Upper lobe of left lung (tissue), 6 donors: ENCODE data around the gene RPL9. TPM values are rescaled to one million over a fixed set of nuclear protein-coding genes. Genes with fewer than 3 reads are reported as not detected.

Experiments
- ATAC-seq, 2 donors: fragments of 200-7000 bp; cut with Tn5 transposase; one replicate each; pipeline ENCODE4 v1.9.1; 2022; ENCODE audit warnings: mild to moderate bottlenecking in 2 of 2, moderate library complexity in 2 of 2; ENCODE audit not compliant: low FRiP score in 2 of 2
- DNase-seq, 2 donors: peaks; one replicate each; pipeline ENCODE4 v3.0.0-alpha.2; 2019 to 2020
- H3K27ac ChIP-seq, 4 donors: fragments of 200-600 bp; sonication (generic); one replicate each; pipeline ENCODE4 v1.5.1; 2016 to 2019
- H3K27me3 ChIP-seq, 4 donors: fragments of 200-600 bp; sonication (generic); one replicate each; pipeline ENCODE4 v1.5.1; 2017 to 2019
- H3K36me3 ChIP-seq, 4 donors: fragments of 200-600 bp; sonication (generic); one replicate each; pipeline ENCODE4 v1.5.1; 2016 to 2019
- H3K4me1 ChIP-seq, 4 donors: fragments of 200-600 bp; sonication (generic); one replicate each; pipeline ENCODE4 v1.5.1; 2018 to 2019
- H3K4me3 ChIP-seq, 4 donors: fragments of 200-600 bp; sonication (generic); one replicate each; pipeline ENCODE4 v1.5.1; 2017 to 2019; ENCODE audit warnings: mild to moderate bottlenecking in 2 of 4, moderate library complexity in 1 of 4
- H3K9me3 ChIP-seq, 4 donors: fragments of 200-600 bp; sonication (generic); one replicate each; pipeline ENCODE4 v1.5.1; 2018 to 2019
- CTCF ChIP-seq, 6 experiments: fragments of 450-650 bp in 4 of 6; fragments of 200-600 bp in 2 of 6; sonication (generic) in 2 of 6; IDR thresholded peaks; one replicate each; pipeline ENCODE4 v1.5.1; 2016 to 2019; ENCODE audit warnings: antibody characterized with exemption in 6 of 6
- EP300 ChIP-seq, 4 donors: sonication (generic); formaldehyde crosslinking; IDR thresholded peaks; one replicate each; pipeline ENCODE4 v1.5.1; 2017; ENCODE audit warnings: antibody characterized with exemption in 4 of 4, control low read depth in 2 of 4
- POLR2A ChIP-seq, 4 donors: fragments of 450-650 bp; IDR thresholded peaks; one replicate each; pipeline ENCODE4 v1.5.1; 2016 to 2017; ENCODE audit warnings: antibody characterized with exemption in 4 of 4, mild to moderate bottlenecking in 2 of 4
- POLR2AphosphoS5 ChIP-seq, 2 donors: sonication (generic); formaldehyde crosslinking; IDR thresholded peaks; one replicate each; pipeline ENCODE4 v1.5.1; 2017; ENCODE audit warnings: antibody characterized with exemption in 2 of 2
- WGBS, 2 donors: methylation state at CpG; one replicate each; pipeline ENCODE4 v1.1.5; 2017 to 2018; 5-methylcytosine and 5-hydroxymethylcytosine counted together
- total RNA-seq, 6 donors: library from RNA; depleted of rRNA in 4 of 6; stranded (reverse); fragments of >200 nt in 4 of 6; gene quantifications; one replicate each; pipeline versions ENCODE4 v1.1.0 to v1.2.1, GENCODE V29; 2016 to 2021
- donor health status: DM: no; HTN: no; CAD: no; lungs with moderate emphysema.
- donor health status: DM: no; HTN: yes; CAD: no; lungs with severe emphysema.

Gene RPL9
- total RNA-seq, 6 donors from 2014 or later: 743 to 2,200 (median 1,155) TPM

DNA sequence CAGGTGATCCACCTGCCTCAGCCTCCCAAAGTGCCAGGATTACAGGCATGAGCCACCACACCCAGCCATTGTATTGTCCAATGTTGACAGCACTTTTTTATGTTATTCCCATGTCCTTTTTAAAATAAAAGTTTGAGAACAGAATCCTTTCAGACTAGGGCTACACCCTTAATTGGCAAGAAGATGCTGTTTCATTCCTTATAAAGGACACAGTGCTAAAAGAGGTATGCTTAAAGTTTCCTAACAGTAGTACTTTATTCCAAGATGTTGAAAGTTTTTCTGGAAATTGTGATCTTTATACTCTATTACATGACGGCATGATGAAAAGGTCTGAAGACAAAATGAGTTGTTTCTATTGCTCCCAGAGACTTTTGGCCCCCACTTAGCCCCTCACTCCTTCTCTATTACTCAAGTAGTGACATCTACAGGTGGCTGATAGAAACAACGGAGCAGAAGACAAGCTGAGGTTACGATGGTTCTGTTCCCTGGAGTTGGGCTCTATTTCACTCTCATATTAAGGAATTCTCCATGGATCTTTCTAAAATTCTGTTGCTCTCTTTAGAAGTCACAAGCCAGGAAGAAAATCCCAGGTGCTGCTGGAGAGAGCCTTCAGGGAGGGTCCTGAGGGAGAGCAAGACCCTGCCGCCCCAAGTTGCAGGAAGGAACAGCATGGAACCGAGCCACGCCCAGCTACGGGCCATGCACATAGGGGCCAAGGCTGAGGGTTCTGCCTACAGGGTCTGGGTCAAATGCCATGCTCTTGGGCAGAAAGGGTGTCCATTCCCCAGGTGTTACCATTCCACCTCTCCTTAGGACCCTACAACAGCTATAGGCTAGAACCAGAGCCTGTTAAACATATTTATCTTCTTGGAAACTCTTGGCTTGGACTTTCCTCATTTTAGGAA is 22.8 kb downstream of the RPL9 start:
- Histone ChIP-seq H3K27ac (no peak overlapping the region), H3K36me3 (no peaks in the 10 kb centered on the region), H3K9me3 (no peaks in the 10 kb centered on the region), H3K4me3 (no peak overlapping the region), H3K4me1 (no peaks in the 10 kb centered on the region), H3K27me3 (no peaks in the 10 kb centered on the region)
- no peak for ATAC-seq
- no peak for TF ChIP-seq EP300 (IDR thresholded peaks at IDR 0.05)
- TF ChIP-seq CTCF (IDR thresholded peaks at IDR 0.05): no peak
- TF ChIP-seq POLR2A (IDR thresholded peaks at IDR 0.05): no peak
- TF ChIP-seq POLR2AphosphoS5 (IDR thresholded peaks at IDR 0.05): no peak
- 69 to 73% methylated on average over 7 of the region's 7 CpGs for WGBS, 2 donors
- DNase-seq: peak in 1 of 2 donors; percentile 24

DNA sequence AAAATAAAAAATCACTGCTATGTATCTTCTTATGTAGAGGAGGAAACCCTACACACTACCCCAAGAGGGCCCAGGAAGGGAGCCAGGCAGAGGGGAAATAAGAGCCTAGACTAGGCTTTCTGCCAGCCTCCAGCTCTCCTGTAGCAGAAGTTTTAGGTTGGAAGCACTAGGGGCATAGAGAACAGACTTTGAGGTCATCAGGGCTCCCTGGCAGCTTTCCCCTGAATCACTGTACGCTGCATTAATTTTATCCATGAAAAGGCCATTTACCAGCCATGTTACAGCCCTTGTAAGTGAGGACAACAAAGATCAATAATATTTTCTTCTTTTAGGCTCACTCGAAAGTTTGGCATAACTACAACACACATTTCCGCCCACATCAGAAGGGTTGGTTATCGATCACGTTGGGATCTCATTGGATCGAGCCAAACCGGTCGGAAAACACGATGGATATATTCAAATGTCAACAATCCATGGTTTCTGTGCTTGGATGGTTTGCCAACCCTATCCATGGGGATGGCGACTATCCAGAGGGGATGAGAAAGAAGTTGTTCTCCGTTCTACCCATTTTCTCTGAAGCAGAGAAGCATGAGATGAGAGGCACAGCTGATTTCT is 24.7 kb downstream of the RPL9 start:
- Histone ChIP-seq H3K27ac (no peak overlapping the region), H3K4me3 (no peak overlapping the region), H3K4me1 (no peaks in the 10 kb centered on the region), H3K36me3 (no peaks in the 10 kb centered on the region), H3K27me3 (no peaks in the 10 kb centered on the region), H3K9me3 (no peaks in the 10 kb centered on the region)
- WGBS, 2 donors: 89 to 96% methylated on average over 11 of the region's 11 CpGs
- TF ChIP-seq POLR2A (IDR thresholded peaks at IDR 0.05) (no peak), CTCF (IDR thresholded peaks at IDR 0.05) (no peak)
- DNase-seq (no peak), ATAC-seq (no peak)

DNA sequence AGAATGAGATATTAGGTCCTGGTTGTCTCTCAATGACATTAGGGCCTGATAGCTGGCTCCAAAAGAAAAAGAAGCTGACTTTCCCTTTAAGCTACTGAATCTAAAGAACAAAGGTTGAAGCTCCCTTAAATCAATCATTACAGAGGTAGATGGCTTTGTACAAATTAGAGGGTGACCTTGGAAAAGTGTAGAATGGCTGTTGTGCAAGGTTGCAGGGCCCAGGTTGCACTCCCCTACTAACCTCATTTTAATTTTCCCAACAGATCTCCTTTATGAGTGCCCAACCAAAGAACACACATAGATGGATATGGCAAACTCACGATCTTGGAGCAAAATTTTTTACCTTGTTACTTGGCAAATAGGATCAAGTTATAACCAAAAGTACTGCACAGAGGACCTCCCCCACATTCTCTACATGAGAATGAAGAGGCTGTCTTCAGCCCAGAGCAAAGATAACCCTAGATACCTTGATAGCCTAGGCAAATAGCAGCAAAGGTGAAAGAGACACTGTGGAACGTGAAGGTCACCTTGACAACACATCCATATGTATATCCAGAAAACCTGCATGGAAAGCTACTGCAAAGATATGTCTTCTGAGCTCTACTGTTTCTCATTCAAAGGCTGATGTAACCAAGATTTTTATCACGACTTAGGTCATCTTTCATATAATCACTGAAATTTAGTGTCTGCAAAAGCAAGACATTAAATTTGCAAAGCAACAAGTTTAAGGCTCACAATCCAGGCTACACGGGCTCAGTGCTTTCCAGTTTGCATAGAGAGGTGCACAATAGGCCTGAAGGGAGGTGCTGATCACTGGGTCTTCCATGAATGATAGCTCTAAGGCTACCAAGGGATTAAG is 29.0 kb downstream of the RPL9 start:
- no peaks in the 10 kb centered on the region for H3K4me1 ChIP-seq
- TF ChIP-seq POLR2AphosphoS5 (IDR thresholded peaks at IDR 0.05) (no peak), CTCF (IDR thresholded peaks at IDR 0.05) (no peak), POLR2A (IDR thresholded peaks at IDR 0.05) (no peak), EP300 (IDR thresholded peaks at IDR 0.05) (no peak)
- no peak overlapping the region for H3K4me3 ChIP-seq
- H3K27ac ChIP-seq: no peak overlapping the region
- 88 to 89% methylated on average over 4 of the region's 4 CpGs for WGBS, 2 donors
- ATAC-seq: no peak
- no peaks in the 10 kb centered on the region for H3K27me3 ChIP-seq
- no peak for DNase-seq
- H3K36me3 ChIP-seq: no peaks in the 10 kb centered on the region
- no peaks in the 10 kb centered on the region for H3K9me3 ChIP-seq

DNA sequence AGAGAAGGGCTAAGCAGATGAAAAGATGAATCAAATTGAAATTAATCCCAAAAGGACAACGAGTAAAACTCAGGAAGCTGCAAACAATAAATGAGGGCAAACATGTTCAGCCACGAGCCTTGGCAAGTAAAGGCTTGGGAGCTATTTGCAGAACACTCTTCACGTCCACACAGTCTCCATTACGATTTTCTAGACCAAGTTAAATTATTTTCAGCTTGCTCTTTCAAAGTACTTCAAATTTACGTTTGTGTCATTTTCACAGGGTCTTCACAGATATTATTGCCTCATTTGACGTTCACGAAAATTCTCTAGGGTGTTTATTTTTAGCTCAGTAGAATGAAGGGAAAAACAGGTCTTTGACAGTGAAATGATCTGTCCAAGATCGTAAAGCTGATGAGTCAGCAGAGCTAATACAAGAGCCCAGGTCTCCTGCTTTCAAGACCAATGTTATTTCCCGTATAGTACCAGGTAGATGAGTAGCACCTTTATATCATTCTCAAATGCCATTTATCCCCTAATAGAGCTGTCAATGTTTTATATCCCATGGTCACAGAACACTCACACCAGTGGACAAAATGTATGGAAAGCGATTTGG is 31.1 kb downstream of the RPL9 start:
- no peak for ATAC-seq
- H3K27ac ChIP-seq: no peak overlapping the region
- H3K27me3 ChIP-seq: no peaks in the 10 kb centered on the region
- H3K9me3 ChIP-seq: no peaks in the 10 kb centered on the region
- H3K4me3 ChIP-seq: peak overlapping the region in 1 of 4 donors; percentile 20
- TF ChIP-seq EP300 (IDR thresholded peaks at IDR 0.05) (no peak), POLR2A (IDR thresholded peaks at IDR 0.05) (no peak), POLR2AphosphoS5 (IDR thresholded peaks at IDR 0.05) (no peak), CTCF (IDR thresholded peaks at IDR 0.05) (no peak)
- no peak for DNase-seq
- no peaks in the 10 kb centered on the region for H3K36me3 ChIP-seq
- WGBS, 2 donors: 63 to 71% methylated on average over 10 of the region's 10 CpGs
- no peaks in the 10 kb centered on the region for H3K4me1 ChIP-seq
